ENCODE results near the gene VWA8.
"Not testable (repeated sequence)": the region's sequence is repeated elsewhere in the genome, so short reads cannot be mapped to it uniquely, and the experiment has no call there.

Gene VWA8

GRCh38 chr13:41639237-41639904, 321.5 kb downstream of the VWA8 start:
- no peak for DNase-seq

GRCh38 chr13:41637586-41637985, 323.3 kb downstream of the VWA8 start:
- no peak for DNase-seq

- not testable (repeated sequence) for DNase-seq
Observed at GRCh38 chr13:41637032-41637431, 323.9 kb downstream of the VWA8 start.

GRCh38 chr13:41636590-41636989, 324.3 kb downstream of the VWA8 start:
- DNase-seq, result not testable (repeated sequence)

- DNase-seq, result no peak
Observed at GRCh38 chr13:41634407-41634806, 326.5 kb downstream of the VWA8 start.

GRCh38 chr13:41633776-41634175, 327.1 kb downstream of the VWA8 start:
- no peak for DNase-seq

GRCh38 chr13:41631296-41631965, 329.5 kb downstream of the VWA8 start:
- DNase-seq, result no peak

GRCh38 chr13:41627425-41627824, 333.5 kb downstream of the VWA8 start:
- DNase-seq, result no peak

- DNase-seq, result no peak
Observed at GRCh38 chr13:41624041-41624440, 336.9 kb downstream of the VWA8 start.

GRCh38 chr13:41622432-41623429, 338.2 kb downstream of the VWA8 start:
- no peak for DNase-seq

GRCh38 chr13:41621716-41622431, 339.0 kb downstream of the VWA8 start:
- DNase-seq, result no peak

- DNase-seq, result not testable (repeated sequence)
Observed at GRCh38 chr13:41617633-41618032, 343.3 kb downstream of the VWA8 start.

- DNase-seq, result no peak
Observed at GRCh38 chr13:41616151-41616550, 344.8 kb downstream of the VWA8 start.

- DNase-seq, result no peak
Observed at GRCh38 chr13:41615528-41615855, 345.4 kb downstream of the VWA8 start.

- no peak for DNase-seq
Observed at GRCh38 chr13:41614671-41615527, 346.0 kb downstream of the VWA8 start.

GRCh38 chr13:41613984-41614661, 346.8 kb downstream of the VWA8 start:
- DNase-seq, result no peak

- DNase-seq, result no peak
Observed at GRCh38 chr13:41613471-41613870, 347.4 kb downstream of the VWA8 start.

- no peak for DNase-seq
Observed at GRCh38 chr13:41611385-41611784, 349.5 kb downstream of the VWA8 start.

GRCh38 chr13:41610404-41610803, 350.5 kb downstream of the VWA8 start:
- no peak for DNase-seq

- DNase-seq, result no peak
Observed at GRCh38 chr13:41609828-41610227, 351.1 kb downstream of the VWA8 start.

- no peak for DNase-seq
Observed at GRCh38 chr13:41608839-41609177, 352.1 kb downstream of the VWA8 start.

Measured in NCI-H1436 treated with DMSO at 0.1 percent for 48 hours (cell line).